A549 treated with CORT108297 at 1 μM for 4 hours (cell line): ENCODE data around the gene FBXW7. TPM values are rescaled to one million over a fixed set of nuclear protein-coding genes. Genes with fewer than 3 reads are reported as not detected.

Experiments used
- total RNA-seq: library from RNA; stranded (reverse); fragments of 200-300 nt; extraction: Qiagen RNA extraction; gene quantifications from 5 replicates; pipeline ENCODE4 v1.2.3, GENCODE V29; 2022

The FBXW7 gene
- 4.8 to 7.6 TPM (median 5.0 TPM) in 5 replicates for total RNA-seq

GRCh38 chr4:152535903-152536544, at the start of gene FBXW7:
FBXW7 (minus strand) TSS chr4:152536092; CDS start chr4:152411803, 124,289 bp downstream.

Other genes starting within 250 kb of the FBXW7 start
- 0.07 to 0.17 TPM (median 0.12 TPM) in 5 replicates for gene TMEM154, start 143.9 kb upstream of the FBXW7 start, total RNA-seq
- gene TIGD4, start 243.6 kb upstream of the FBXW7 start, total RNA-seq = 0.12 to 0.39 TPM (median 0.23 TPM) in 5 replicates
- gene ARFIP1, start 243.9 kb upstream of the FBXW7 start, total RNA-seq = 13.5 to 19.7 TPM (median 15.9 TPM) in 5 replicates